Esophagus mucosa (tissue), 1 donor: ENCODE results near the gene SLC25A51. TPM values are rescaled to one million over a fixed set of nuclear protein-coding genes. Genes with fewer than 3 reads are reported as not detected.
"Not testable (repeated sequence)": the region's sequence is repeated elsewhere in the genome, so short reads cannot be mapped to it uniquely, and the experiment has no call there.

Experiments
- ATAC-seq: fragments of 200-7000 bp; cut with Tn5 transposase; one replicate; pipeline ENCODE4 v1.9.1; 2020
- total RNA-seq: library from RNA; stranded (reverse); gene quantifications from one replicate; pipeline ENCODE4 v1.2.4, GENCODE V29; 2023
- donor health status: DM: yes; HTN: yes; CAD: no.

Gene SLC25A51
- total RNA-seq, 1 donor from 2014 or later = 20.8 TPM

- peak; percentile 2 for ATAC-seq
These were observed 906 bp downstream of the SLC25A51 start for GRCh38 chr9:37902796-37903646.

DNA sequence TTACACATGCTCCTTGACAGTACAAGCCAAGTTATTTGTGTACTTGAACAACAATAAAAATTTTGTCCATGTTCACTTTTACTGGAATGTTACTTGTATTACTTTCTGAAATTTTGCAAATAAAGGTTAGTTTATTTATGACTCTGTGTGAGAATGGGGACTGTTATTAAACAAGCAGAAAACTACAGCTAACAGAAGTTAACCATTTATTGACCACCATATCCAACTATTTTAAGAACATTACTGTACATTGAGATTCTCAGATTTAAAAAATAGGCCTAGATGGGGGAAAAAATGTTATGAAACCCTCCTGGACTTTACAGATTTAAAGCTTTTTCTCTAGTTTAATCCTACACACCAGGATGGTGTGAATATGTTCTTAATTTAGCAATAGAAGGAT, 1.8 kb downstream of the SLC25A51 start:
- no peak for ATAC-seq

- ATAC-seq = no peak
These were observed 4.9 kb downstream of the SLC25A51 start for GRCh38 chr9:37899041-37899440.

DNA sequence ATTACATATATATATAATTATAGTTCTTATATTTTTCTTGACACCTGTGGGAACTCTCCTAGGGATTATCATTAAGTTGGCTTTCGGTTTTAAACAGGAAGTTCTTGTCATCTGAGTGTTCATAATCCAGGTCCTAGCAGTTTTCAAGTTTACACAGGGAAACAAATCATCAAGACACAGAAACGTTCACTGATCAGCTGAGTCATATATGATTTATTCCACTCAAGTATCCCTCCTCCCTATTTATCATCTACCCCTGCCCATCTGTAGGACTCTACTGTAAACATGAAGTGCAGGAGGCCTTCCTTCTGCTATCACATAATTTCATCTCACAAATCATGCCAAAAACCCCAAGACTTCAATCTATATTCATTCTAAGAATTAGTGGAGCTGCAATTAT, 6.3 kb downstream of the SLC25A51 start:
- ATAC-seq = peak; percentile 51

DNA sequence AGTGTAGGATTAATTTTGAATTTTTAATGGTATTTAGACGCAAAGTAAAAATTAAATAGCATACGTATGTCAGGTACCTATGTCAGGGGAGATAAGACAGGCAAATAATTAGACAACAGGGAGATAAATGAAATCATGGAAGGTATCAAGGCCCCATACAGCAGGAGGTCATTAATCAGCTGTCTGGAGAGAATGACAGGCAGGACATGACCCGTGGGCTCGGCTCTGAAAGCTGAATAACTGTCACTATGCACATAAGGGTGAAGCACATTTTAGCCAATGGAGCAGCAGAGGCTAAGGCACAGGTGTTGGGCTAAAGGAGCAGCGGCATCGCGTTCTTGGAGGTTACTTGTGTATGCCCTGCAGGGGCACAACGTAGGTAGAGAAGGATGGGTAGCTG, 11.9 kb downstream of the SLC25A51 start:
- ATAC-seq = no peak

GRCh38 chr9:37891042-37891441, 12.9 kb downstream of the SLC25A51 start:
- ATAC-seq = not testable (repeated sequence)

GRCh38 chr9:37889536-37889935, 14.4 kb downstream of the SLC25A51 start:
- ATAC-seq = no peak

GRCh38 chr9:37887977-37888583, 15.8 kb downstream of the SLC25A51 start:
- not testable (repeated sequence) for ATAC-seq

DNA sequence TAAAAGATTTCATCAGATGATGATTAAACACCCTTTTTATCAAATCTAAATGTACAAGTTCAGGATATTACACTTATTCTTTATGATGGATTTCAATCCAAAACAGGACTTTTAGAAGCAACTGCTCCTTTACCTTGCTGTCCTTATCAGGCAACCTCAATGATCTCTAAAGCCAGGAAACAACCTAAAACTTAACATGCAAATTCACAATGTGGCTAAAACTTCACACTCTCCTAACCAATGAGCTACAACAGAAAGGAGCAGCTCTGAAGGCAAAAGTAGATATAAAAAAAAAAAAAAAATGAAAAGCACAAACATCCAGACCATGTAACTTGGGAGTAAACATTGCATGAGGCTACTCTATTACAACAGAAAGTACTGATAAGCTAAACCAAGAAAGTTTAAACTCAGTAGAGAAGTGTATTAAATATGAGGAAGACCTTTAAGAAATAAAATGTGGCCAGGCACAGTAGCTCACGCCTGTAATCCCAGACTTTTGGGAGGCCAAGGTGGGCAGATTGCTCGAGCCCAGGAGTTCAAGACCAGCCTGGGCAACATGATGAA, 22.9 kb downstream of the SLC25A51 start:
- no peak for ATAC-seq

DNA sequence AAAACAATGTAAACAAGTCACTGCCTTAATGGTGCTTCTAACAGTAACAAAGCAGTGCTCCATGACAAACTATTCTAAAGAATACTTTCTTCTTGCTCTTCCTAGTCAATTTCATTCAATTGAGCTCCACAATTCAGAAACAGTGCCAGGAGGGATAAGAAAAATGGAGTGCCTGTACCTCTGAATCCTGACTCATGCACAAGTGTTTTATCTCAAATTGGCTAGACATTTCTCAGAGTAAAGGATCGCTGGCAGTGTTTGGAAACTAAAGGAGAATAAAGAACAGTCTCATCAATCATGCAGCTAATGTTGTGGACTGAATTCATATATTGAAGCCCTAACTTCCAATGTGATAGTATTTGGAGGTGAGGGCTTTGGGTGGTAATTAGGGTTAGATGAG, 27.6 kb downstream of the SLC25A51 start:
- ATAC-seq = no peak

- no peak for ATAC-seq
These were observed 30.0 kb downstream of the SLC25A51 start for GRCh38 chr9:37873955-37874354.

GRCh38 chr9:37870799-37871176, 33.1 kb downstream of the SLC25A51 start:
- ATAC-seq = no peak

GRCh38 chr9:37870081-37870798, 33.7 kb downstream of the SLC25A51 start:
- ATAC-seq = no peak

DNA sequence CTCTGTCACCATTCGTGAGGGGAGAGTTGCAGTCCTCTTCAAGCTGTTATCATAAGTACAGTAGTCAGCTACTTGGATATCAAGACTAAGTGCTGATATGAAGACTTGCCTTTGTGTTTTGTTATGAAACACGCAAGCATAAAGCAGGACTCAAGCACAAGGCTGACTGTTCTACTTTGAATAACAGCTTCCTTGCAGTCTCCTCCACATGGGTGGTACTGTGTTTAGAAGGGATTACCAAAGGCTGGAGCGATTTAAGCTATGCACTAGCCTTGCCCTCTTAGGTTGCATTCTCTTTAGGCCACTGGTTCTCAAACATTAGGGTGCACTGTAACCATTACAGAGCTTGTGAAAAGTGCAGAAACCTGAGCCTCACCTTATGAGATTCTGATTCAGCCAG, 41.4 kb downstream of the SLC25A51 start:
- ATAC-seq = no peak

GRCh38 chr9:37859043-37859442, 44.9 kb downstream of the SLC25A51 start:
- ATAC-seq = no peak

DNA sequence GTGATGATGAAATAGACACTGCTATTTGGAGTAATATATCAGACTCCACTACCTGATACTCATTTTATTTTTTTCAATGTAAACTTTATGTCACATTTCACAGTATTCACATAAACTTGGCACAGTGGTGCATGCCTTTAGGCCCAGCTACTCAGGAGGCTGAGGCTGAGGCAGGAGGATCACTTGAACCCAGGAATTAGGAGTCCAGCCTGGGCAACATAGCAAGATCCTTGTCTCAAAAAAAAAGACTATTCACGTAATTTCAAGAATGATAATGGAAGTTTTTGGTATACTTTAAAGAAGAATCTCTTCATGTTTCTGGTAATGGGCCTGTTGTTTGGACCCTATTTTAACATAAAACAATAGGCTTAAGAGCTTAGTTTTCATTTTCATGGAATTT, 47.4 kb downstream of the SLC25A51 start:
- no peak for ATAC-seq

DNA sequence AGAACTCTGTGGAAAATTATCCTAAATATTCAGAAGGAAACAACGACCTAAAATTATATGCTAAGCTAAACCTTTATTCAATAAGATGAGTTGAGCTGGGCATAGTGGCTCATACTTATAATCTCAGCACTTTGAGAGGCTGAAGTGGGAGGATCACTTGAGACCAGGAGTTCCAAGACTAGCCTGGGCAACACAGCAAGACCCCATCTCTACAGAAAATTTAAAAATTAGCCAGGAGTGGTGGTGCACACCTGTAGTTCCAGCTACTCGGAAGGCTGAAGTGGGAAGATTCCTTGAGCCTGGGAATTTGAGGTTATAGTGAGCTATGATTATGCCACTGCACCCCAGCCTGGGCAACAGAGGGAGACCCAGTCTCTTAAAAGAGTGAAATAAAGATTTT, 51.7 kb downstream of the SLC25A51 start:
- ATAC-seq = no peak

DNA sequence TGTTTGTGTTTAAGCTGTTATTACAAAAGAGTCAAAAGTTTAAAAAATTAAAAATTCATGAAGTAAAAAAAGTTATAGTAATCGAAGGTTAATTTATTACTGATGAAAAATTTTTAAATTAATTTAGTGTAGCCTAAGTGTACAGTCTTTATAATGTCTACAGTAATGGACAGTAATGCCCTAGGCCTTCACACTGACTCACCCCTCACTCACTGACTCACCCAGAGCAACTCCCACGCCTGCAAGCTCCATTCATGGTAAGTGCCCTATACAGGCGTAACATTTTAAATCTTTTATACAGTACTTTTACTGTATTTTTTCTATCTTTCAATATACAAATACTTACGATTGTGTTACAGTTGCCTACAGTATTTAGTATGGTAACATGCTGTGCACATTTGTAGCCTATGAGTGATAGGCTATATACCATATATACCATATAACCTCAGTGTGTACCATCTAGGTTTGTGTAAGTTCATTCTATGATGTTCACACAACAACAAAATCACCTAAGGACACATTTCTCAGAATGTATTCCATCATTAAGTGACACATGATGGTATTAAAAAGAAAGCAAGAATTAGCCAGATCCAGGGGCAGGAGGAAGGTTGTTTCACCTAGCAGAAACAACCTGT, 63.2 kb downstream of the SLC25A51 start:
- ATAC-seq = peak; percentile 84

DNA sequence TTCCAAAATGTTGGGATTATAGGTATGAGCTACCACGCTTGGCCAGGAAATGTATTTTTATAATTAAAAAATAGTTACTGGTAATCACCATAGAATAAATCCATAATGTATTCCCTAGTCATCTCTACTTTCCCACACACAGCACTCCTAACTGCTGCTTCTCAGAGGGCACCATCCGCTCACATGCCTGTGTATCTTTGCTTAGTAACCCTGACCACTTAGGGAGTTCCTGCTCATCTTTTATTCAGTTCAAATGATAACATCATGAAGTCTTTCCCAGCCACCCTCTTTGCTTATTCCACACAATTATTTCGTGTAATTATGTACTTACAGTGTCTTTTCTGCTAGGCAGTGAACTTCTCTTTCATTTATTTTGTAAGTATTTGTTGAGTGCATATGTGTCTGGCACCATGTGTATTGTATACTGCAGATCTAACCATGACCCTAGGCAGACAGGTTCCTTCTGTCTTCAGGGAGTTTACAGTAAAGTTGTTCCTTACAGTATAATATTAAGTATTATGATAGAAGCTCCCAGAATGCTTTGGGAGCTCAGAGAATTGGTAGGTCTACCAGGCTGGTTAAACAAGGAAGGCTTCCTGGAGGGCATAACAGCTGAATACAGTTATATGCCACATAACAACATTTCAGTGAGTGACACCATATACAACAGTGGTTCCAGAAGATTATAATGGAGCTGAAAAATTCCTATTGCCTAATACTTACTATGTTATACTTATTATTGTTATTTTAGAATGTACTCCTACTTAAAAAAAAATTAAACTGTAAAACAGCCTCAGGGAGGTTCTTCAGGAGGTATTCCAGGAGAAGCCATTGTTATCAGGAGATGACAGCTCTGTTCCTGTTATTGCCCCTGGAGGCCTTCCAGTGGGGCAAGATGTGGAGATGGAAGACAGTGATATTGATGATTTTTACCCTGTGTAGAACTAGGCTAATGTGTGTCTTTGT, 64.1 kb downstream of the SLC25A51 start:
- ATAC-seq = no peak
